Neural cell (in vitro differentiated cells): ENCODE results near the gene RELA. TPM values are rescaled to one million over a fixed set of nuclear protein-coding genes. Genes with fewer than 3 reads are reported as not detected.

Experiments
- H2AFZ ChIP-seq: fragments of 200-600, 300-800 bp; sonication (generic), shearing (Covaris generic); 2 replicates; pipeline ENCODE4 v1.6.0; 2014; ENCODE audit warnings: low read depth, mild to moderate bottlenecking, antibody characterized with exemption, low read length, moderate library complexity
- H3F3A ChIP-seq: fragments of 200-600 bp; shearing (Covaris generic); 2 replicates; pipeline ENCODE4 v1.6.1; 2016; ENCODE audit warnings: mild to moderate bottlenecking, moderate library complexity, mixed read lengths, antibody characterized with exemption, low read length; ENCODE audit not compliant: insufficient read depth, poor library complexity, severe bottlenecking
- H3K27ac ChIP-seq: fragments of 200-600, 300-800 bp; sonication (generic), shearing (Covaris generic); 2 replicates; pipeline ENCODE4 v1.5.1; 2014; ENCODE audit warnings: mild to moderate bottlenecking, low read length, moderate library complexity
- H3K27me3 ChIP-seq: fragments of 300-800, 200-600 bp; sonication (generic), shearing (Covaris generic); 2 replicates; pipeline ENCODE4 v1.6.0; 2014; ENCODE audit warnings: mild to moderate bottlenecking, low read depth, low read length, moderate library complexity; ENCODE audit not compliant: insufficient read depth
- H3K36me3 ChIP-seq: fragments of 300-800, 200-600 bp; sonication (generic), shearing (Covaris generic); 2 replicates; pipeline ENCODE4 v1.5.1; 2014; ENCODE audit warnings: mild to moderate bottlenecking, antibody characterized with exemption, low read length, moderate library complexity; ENCODE audit not compliant: insufficient read depth
- H3K4me2 ChIP-seq: fragments of 300-800, 200-600 bp; sonication (generic), shearing (Covaris generic); 2 replicates; pipeline ENCODE4 v1.6.0; 2014; ENCODE audit warnings: mild to moderate bottlenecking, low read length
- H3K4me3 ChIP-seq: fragments of 300-800, 200-600 bp; sonication (generic), shearing (Covaris generic); 2 replicates; pipeline ENCODE4 v1.5.1; 2014; ENCODE audit warnings: mild to moderate bottlenecking, low read length, moderate library complexity
- H3K79me2 ChIP-seq: fragments of 200-600 bp; shearing (Covaris generic); replicated peaks from 2 replicates; pipeline ENCODE4 v1.6.0; 2014; ENCODE audit warnings: mild to moderate bottlenecking, low read length, moderate library complexity; ENCODE audit not compliant: insufficient read depth
- H3K9ac ChIP-seq: fragments of 300-800, 200-600 bp; sonication (generic), shearing (Covaris generic); 2 replicates; pipeline ENCODE4 v1.6.1; 2016; ENCODE audit warnings: mild to moderate bottlenecking, low read length, mixed read lengths
- H3K9me2 ChIP-seq: fragments of 200-600 bp; shearing (Covaris generic); 2 replicates; pipeline ENCODE4 v1.6.1; 2016; ENCODE audit warnings: mild to moderate bottlenecking, low read length, mixed read lengths; ENCODE audit not compliant: insufficient read depth
- H3K9me3 ChIP-seq: fragments of 200-600, 300-800 bp; sonication (generic), shearing (Covaris generic); 2 replicates; pipeline ENCODE4 v1.6.1; 2016; ENCODE audit warnings: mild to moderate bottlenecking, mixed run types, low read length, moderate library complexity, mixed read lengths
- H4K20me1 ChIP-seq: fragments of 200-600 bp; shearing (Covaris generic); 2 replicates; pipeline ENCODE4 v1.6.1; 2016; ENCODE audit warnings: mild to moderate bottlenecking, mixed run types; ENCODE audit not compliant: insufficient read depth
- EP300 ChIP-seq: fragments of 450-650 bp; conservative IDR thresholded peaks from 2 replicates; pipeline ENCODE4 v1.6.1; 2014; ENCODE audit warnings: antibody characterized with exemption, mild to moderate bottlenecking, moderate library complexity; ENCODE audit not compliant: poor library complexity, severe bottlenecking
- EZH2 ChIP-seq: fragments of 200-600, 300-800 bp; shearing (Covaris generic), sonication (generic); IDR thresholded peaks from 2 replicates; pipeline ENCODE4 v1.6.1; 2014; ENCODE audit warnings: antibody characterized with exemption, low read length, borderline replicate concordance, mild to moderate bottlenecking; ENCODE audit not compliant: insufficient read depth, poor library complexity, severe bottlenecking
- MXI1 ChIP-seq: fragments of 450-650 bp; conservative IDR thresholded peaks from 2 replicates; pipeline ENCODE4 v1.6.1; 2014; ENCODE audit warnings: antibody characterized with exemption, mild to moderate bottlenecking; ENCODE audit not compliant: poor library complexity, severe bottlenecking
- POLR2AphosphoS5 ChIP-seq: IDR thresholded peaks from 2 replicates; pipeline ENCODE4 v1.6.1; 2012
- RAD21 ChIP-seq: fragments of 450-650 bp; conservative IDR thresholded peaks from 2 replicates; pipeline ENCODE4 v1.6.1; 2014; ENCODE audit warnings: antibody characterized with exemption, mild to moderate bottlenecking, moderate library complexity
- SMC3 ChIP-seq: fragments of 450-650 bp; conservative IDR thresholded peaks from 2 replicates; pipeline ENCODE4 v1.6.1; 2014; ENCODE audit warnings: antibody characterized with exemption, mild to moderate bottlenecking, moderate library complexity; ENCODE audit not compliant: poor library complexity
- TAF1 ChIP-seq: IDR thresholded peaks from 2 replicates; pipeline ENCODE4 v1.6.1; 2012; ENCODE audit warnings: low read depth
- polyA plus RNA-seq: library from polyadenylated mRNA; depleted of rRNA; stranded (reverse); fragments of >200 nt; gene quantifications from 2 replicates; pipeline ENCODE4 v1.2.3, GENCODE V29; 2014
- TF ChIP-seq, protein P1 (sequence below): fragments of 450-650 bp; IDR thresholded peaks from 2 replicates; pipeline ENCODE4 v1.5.1; 2014; ENCODE audit warnings: antibody characterized with exemption, mild to moderate bottlenecking, moderate library complexity; ENCODE audit not compliant: poor library complexity, severe bottlenecking
- TF ChIP-seq, protein P2 (sequence below): IDR thresholded peaks from 2 replicates; pipeline ENCODE4 v1.6.1; 2012; ENCODE audit warnings: borderline replicate concordance

The RELA gene
- polyA plus RNA-seq, 1 donor from 2014 or later = 19.3 TPM

DNA sequence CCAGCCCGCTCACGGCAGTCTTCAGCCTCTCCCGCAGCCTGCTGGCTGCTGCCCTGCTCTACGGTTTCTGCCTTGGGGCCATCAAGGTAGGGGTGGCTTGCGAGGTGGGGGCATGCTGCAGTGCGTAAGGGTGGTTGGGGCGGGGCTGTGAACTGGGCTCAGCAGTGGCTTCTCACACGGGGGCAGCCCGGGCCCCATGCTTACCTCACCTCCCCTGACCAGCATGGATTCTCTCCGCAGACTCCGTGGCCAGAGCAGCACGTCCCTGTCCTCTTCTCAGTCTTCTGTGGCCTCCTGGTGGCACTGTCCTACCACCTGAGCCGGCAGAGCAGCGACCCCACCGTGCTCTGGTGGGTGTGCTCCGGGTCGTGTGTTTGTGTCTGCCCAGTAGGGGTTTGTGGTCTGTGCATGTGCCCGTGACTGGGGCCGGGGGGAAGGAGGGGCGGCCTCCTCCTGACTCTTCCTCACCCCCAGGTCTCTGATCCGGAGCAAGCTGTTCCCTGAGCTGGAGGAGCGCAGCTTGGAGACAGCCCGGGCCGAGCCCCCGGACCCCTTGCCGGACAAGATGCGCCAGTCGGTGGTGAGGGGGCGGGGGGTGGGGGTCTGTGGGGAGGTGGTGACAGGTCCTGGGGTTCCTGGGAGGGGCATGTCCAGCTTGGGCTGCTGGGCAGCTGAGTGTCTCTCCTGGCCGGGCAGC lies 37.6 kb downstream of the RELA start:
- Histone ChIP-seq H3K36me3 (no peaks in the 10 kb centered on the region), H3K4me3 (no peak overlapping the region), H3K9me3 (no peaks in the 10 kb centered on the region), H3K27me3 (no peaks in the 10 kb centered on the region), H3F3A (no peaks in the 10 kb centered on the region), H3K27ac (no peak overlapping the region), H3K4me2 (no peak overlapping the region), H3K79me2 (no peaks in the 10 kb centered on the region), H4K20me1 (no peaks in the 10 kb centered on the region), H3K9ac (no peak overlapping the region), H2AFZ (no peak overlapping the region), H3K9me2 (no peaks in the 10 kb centered on the region)
- TF ChIP-seq SMC3 (no peak), TAF1 (no peak), MXI1 (no peak), RAD21 (no peak), EP300 (no peak), EZH2 (no peak), POLR2AphosphoS5 (no peak)
- TF ChIP-seq, protein P1, sequence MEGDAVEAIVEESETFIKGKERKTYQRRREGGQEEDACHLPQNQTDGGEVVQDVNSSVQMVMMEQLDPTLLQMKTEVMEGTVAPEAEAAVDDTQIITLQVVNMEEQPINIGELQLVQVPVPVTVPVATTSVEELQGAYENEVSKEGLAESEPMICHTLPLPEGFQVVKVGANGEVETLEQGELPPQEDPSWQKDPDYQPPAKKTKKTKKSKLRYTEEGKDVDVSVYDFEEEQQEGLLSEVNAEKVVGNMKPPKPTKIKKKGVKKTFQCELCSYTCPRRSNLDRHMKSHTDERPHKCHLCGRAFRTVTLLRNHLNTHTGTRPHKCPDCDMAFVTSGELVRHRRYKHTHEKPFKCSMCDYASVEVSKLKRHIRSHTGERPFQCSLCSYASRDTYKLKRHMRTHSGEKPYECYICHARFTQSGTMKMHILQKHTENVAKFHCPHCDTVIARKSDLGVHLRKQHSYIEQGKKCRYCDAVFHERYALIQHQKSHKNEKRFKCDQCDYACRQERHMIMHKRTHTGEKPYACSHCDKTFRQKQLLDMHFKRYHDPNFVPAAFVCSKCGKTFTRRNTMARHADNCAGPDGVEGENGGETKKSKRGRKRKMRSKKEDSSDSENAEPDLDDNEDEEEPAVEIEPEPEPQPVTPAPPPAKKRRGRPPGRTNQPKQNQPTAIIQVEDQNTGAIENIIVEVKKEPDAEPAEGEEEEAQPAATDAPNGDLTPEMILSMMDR = no peak
- TF ChIP-seq, protein P2, sequence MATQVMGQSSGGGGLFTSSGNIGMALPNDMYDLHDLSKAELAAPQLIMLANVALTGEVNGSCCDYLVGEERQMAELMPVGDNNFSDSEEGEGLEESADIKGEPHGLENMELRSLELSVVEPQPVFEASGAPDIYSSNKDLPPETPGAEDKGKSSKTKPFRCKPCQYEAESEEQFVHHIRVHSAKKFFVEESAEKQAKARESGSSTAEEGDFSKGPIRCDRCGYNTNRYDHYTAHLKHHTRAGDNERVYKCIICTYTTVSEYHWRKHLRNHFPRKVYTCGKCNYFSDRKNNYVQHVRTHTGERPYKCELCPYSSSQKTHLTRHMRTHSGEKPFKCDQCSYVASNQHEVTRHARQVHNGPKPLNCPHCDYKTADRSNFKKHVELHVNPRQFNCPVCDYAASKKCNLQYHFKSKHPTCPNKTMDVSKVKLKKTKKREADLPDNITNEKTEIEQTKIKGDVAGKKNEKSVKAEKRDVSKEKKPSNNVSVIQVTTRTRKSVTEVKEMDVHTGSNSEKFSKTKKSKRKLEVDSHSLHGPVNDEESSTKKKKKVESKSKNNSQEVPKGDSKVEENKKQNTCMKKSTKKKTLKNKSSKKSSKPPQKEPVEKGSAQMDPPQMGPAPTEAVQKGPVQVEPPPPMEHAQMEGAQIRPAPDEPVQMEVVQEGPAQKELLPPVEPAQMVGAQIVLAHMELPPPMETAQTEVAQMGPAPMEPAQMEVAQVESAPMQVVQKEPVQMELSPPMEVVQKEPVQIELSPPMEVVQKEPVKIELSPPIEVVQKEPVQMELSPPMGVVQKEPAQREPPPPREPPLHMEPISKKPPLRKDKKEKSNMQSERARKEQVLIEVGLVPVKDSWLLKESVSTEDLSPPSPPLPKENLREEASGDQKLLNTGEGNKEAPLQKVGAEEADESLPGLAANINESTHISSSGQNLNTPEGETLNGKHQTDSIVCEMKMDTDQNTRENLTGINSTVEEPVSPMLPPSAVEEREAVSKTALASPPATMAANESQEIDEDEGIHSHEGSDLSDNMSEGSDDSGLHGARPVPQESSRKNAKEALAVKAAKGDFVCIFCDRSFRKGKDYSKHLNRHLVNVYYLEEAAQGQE = no peak

DNA sequence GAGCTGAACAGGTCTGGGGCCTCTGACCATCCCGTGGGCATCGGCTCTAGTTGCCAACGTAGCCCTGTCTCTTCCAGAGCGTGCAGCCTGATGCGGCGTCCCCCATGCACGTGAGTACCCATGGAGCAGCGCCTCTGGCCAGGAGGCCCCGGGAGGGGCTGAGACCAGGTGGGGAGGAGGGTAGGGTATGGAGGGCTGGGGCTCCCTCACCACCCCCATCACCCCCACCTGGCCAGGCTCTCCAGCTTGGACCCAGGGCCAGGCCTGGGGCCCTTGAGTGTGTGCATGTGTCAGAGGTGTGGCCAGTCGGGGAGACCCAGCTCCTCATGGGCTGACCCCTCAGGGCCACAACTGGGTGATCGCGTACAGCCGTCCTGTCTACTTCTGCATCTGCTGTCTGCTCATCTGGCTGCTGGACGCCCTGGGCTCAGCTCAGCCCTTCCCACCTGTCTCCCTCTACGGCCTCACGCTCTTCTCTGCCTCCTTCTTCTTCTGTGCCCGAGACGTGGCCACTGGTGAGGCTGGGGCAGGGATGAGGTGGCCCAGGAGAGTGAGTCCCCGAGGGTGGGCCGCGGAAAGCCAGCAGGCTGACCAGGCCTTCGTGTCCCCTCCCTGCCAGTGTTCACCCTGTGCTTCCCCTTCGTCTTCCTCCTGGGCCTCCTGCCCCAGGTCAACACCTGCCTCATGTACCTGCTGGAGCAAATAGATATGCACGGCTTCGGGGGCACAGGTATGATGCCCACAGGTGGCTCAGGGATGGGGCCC lies 38.7 kb downstream of the RELA start:
- Histone ChIP-seq H3K36me3 (no peaks in the 10 kb centered on the region), H3K9ac (no peak overlapping the region), H3K79me2 (no peaks in the 10 kb centered on the region), H3K27me3 (no peaks in the 10 kb centered on the region), H3K9me2 (no peaks in the 10 kb centered on the region), H4K20me1 (no peaks in the 10 kb centered on the region), H3K4me3 (no peak overlapping the region), H3K4me2 (no peak overlapping the region), H3K27ac (no peak overlapping the region), H3K9me3 (no peaks in the 10 kb centered on the region), H2AFZ (no peak overlapping the region), H3F3A (no peaks in the 10 kb centered on the region)
- TF ChIP-seq EZH2 (no peak), EP300 (no peak), POLR2AphosphoS5 (no peak), MXI1 (no peak), TAF1 (no peak), SMC3 (no peak), RAD21 (no peak)
- TF ChIP-seq, protein P1 = no peak
- TF ChIP-seq, protein P2 = no peak
